Fibroblast of lung (primary cell): ENCODE results near the gene SLMAP.

ENCODE experiments used
- EZH2 ChIP-seq: IDR thresholded peaks from 2 replicates; pipeline ENCODE4 v1.5.1; 2012; ENCODE audit warnings: low read length, control low read depth, mild to moderate bottlenecking; ENCODE audit errors: missing control alignments
- TF ChIP-seq, protein P1 (sequence below), 2 donors: IDR thresholded peaks in 1 of 2; conservative IDR thresholded peaks in 1 of 2; 1 replicate in 1 of 2; 2 replicates in 1 of 2; pipeline ENCODE4 v1.5.1; 2011 to 2012; ENCODE audit warnings: low read length in 2 of 2, control low read depth in 1 of 2, inconsistent platforms in 1 of 2, low read depth in 1 of 2, mild to moderate bottlenecking in 1 of 2

DNA sequence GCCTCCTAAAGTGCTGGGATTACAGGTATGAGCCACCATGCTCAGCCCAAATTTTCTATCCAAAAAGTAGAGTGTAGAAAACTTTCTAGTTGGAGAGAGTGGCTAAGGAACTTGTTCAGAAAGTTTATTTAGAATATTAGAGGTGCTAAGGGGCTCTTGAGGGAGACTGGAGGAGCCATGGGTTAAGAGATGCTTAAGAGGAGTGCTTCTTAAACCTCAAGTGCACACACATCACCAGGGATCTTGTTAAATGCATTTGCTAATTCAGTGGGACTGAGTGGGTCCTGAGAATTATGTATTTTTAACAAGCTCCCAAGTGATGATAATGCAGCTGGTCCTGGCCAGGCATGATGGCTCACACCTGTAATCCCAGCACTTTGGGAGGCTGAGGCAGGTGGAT, 29.7 kb upstream of the SLMAP start:
- TF ChIP-seq, protein P1, sequence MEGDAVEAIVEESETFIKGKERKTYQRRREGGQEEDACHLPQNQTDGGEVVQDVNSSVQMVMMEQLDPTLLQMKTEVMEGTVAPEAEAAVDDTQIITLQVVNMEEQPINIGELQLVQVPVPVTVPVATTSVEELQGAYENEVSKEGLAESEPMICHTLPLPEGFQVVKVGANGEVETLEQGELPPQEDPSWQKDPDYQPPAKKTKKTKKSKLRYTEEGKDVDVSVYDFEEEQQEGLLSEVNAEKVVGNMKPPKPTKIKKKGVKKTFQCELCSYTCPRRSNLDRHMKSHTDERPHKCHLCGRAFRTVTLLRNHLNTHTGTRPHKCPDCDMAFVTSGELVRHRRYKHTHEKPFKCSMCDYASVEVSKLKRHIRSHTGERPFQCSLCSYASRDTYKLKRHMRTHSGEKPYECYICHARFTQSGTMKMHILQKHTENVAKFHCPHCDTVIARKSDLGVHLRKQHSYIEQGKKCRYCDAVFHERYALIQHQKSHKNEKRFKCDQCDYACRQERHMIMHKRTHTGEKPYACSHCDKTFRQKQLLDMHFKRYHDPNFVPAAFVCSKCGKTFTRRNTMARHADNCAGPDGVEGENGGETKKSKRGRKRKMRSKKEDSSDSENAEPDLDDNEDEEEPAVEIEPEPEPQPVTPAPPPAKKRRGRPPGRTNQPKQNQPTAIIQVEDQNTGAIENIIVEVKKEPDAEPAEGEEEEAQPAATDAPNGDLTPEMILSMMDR (conservative IDR thresholded peaks at IDR 0.05 in 1 of 2, IDR thresholded peaks at IDR 0.05 in 1 of 2; ENCODE audit: low read depth in 1 of 2, low read length in 2 of 2), result no peak
- TF ChIP-seq EZH2, result no peak
